ENCODE measurements around the gene ARTN. TPM values are rescaled to one million over a fixed set of nuclear protein-coding genes. Genes with fewer than 3 reads are reported as not detected.

ARTN gene, protein sequence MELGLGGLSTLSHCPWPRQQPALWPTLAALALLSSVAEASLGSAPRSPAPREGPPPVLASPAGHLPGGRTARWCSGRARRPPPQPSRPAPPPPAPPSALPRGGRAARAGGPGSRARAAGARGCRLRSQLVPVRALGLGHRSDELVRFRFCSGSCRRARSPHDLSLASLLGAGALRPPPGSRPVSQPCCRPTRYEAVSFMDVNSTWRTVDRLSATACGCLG
- polyA plus RNA-seq (2013, experiment 1 of 2): 4.3 TPM
- polyA plus RNA-seq (2013, experiment 2 of 2): 4.4 TPM

DNA sequence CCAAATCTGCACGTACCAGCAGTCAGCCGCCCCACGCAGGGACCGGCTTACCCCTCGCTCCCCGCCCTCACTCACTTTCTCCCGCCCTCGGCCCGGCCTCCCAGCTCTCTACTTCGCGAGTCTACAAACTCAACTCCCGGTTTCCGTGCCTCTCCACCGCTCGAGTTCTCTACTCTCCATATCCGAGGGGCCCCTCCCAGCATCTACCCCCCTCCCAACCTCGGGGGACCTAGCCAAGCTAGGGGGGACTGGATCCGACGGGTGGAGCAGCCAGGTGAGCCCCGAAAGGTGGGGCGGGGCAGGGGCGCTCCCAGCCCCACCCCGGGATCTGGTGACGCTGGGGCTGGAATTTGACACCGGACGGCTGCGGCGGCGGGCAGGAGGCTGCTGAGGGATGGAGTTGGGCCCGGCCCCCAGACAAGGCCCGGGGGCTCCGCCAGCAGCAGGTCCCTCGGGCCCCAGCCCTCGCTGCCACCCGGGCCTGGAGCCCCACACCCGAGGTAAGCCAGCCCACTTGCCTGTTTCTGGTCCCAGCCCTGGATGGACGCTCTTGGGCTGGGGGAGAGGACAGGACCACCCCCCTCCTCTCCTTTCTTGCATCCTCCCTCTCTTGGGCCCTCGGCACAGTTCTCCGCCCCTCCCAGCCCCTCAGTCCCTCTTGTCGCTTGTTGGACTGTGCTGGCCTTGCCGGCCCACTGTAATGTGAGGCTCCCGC is at the start of gene ARTN:
Gene ARTN (plus strand): TSS at position 416 of the 715 bp plus-strand sequence. CDS start 1,856 bp downstream, outside the sequence.
- DNase-seq: peak; percentile 69
- H3K27ac ChIP-seq (ENCODE audit: low read depth, low read length): peak within 1 kb of the TSS; percentile 14

GRCh38 chr1:43885279-43885801 is 48.3 kb upstream of the ARTN start:
- Histone ChIP-seq H3K56ac (ENCODE audit: low read length) (peak overlapping the region; percentile 36), H4K8ac (ENCODE audit: low read depth, low read length) (no peak overlapping the region), H3K18ac (ENCODE audit: low read length) (no peak overlapping the region), H3K79me1 (ENCODE audit: low read length) (no peaks in the 10 kb centered on the region), H2AK5ac (ENCODE audit: low read length) (no peak overlapping the region), H3K23ac (ENCODE audit: low read length) (no peak overlapping the region), H2BK5ac (ENCODE audit: low read length) (no peak overlapping the region), H3K4me1 (ENCODE audit: control insufficient read depth, low read depth, low read length) (peaks cover 6% of the 10 kb centered on the region), H3K79me2 (ENCODE audit: control insufficient read depth, insufficient read depth, low read length) (no peaks in the 10 kb centered on the region), H3K4me3 (ENCODE audit: low read length) (no peak overlapping the region), H3K9ac (ENCODE audit: low read length) (no peak overlapping the region), H3K27me3 (ENCODE audit: insufficient read depth, low read length, poor library complexity) (no peaks in the 10 kb centered on the region), H3K36me3 (ENCODE audit: control insufficient read depth, insufficient read depth, low read length) (no peaks in the 10 kb centered on the region), H3K27ac (ENCODE audit: low read depth, low read length) (no peak overlapping the region), H2BK15ac (replicated peaks; ENCODE audit: low read depth) (no peak overlapping the region), H3K4ac (ENCODE audit: low read depth, low read length) (no peak overlapping the region), H3K4me2 (ENCODE audit: low read length) (no peak overlapping the region), H4K5ac (ENCODE audit: low read length) (no peak overlapping the region), H2BK120ac (ENCODE audit: low read depth, low read length) (no peak overlapping the region)
- whole genome bisulfite sequencing (ENCODE audit: extremely low coverage, insufficient coverage, low lambda C conversion rate): no CpG with 5 or more reads among the region's 12 CpGs
- DNase-seq: peak; percentile 67

More for the DNA sequence above, at the start of gene ARTN:
- Histone ChIP-seq H3K4ac (ENCODE audit: low read depth, low read length) (no peak within 1 kb of the TSS), H3K4me3 (ENCODE audit: low read length) (peak within 1 kb of the TSS; percentile 60), H3K18ac (ENCODE audit: low read length) (peak within 1 kb of the TSS; percentile 20), H2BK5ac (ENCODE audit: low read length) (no peak within 1 kb of the TSS), H3K4me2 (ENCODE audit: low read length) (peak within 1 kb of the TSS; percentile 90), H2AK5ac (ENCODE audit: low read length) (peak within 1 kb of the TSS; percentile 71), H3K56ac (ENCODE audit: low read length) (peak within 1 kb of the TSS; percentile 85), H2BK15ac (replicated peaks; ENCODE audit: low read depth) (no peak within 1 kb of the TSS), H3K27me3 (ENCODE audit: insufficient read depth, low read length, poor library complexity) (no peaks in the 10 kb centered on the region), H3K23ac (ENCODE audit: low read length) (peak within 1 kb of the TSS; percentile 9), H3K9ac (ENCODE audit: low read length) (peak within 1 kb of the TSS; percentile 77), H3K79me2 (ENCODE audit: control insufficient read depth, insufficient read depth, low read length) (no peaks in the 10 kb centered on the region), H2BK120ac (ENCODE audit: low read depth, low read length) (no peak within 1 kb of the TSS), H4K8ac (ENCODE audit: low read depth, low read length) (no peak within 1 kb of the TSS), H3K79me1 (ENCODE audit: low read length) (no peaks in the 10 kb centered on the region), H4K5ac (ENCODE audit: low read length) (no peak within 1 kb of the TSS), H3K4me1 (ENCODE audit: control insufficient read depth, low read depth, low read length) (peaks cover 11% of the 10 kb centered on the region), H3K36me3 (ENCODE audit: control insufficient read depth, insufficient read depth, low read length) (no peaks in the 10 kb centered on the region)
- WGBS (ENCODE audit: extremely low coverage, insufficient coverage, low lambda C conversion rate): no CpG with 5 or more reads among the region's 42 CpGs

- Histone ChIP-seq H4K5ac (ENCODE audit: low read length) (no peak overlapping the region), H3K23ac (ENCODE audit: low read length) (no peak overlapping the region), H3K4me2 (ENCODE audit: low read length) (no peak overlapping the region), H3K4me3 (ENCODE audit: low read length) (no peak overlapping the region), H3K4ac (ENCODE audit: low read depth, low read length) (no peak overlapping the region), H3K18ac (ENCODE audit: low read length) (no peak overlapping the region), H3K79me1 (ENCODE audit: low read length) (no peaks in the 10 kb centered on the region), H3K27ac (ENCODE audit: low read depth, low read length) (no peak overlapping the region), H3K79me2 (ENCODE audit: control insufficient read depth, insufficient read depth, low read length) (no peaks in the 10 kb centered on the region), H2AK5ac (ENCODE audit: low read length) (no peak overlapping the region), H2BK5ac (ENCODE audit: low read length) (no peak overlapping the region), H3K36me3 (ENCODE audit: control insufficient read depth, insufficient read depth, low read length) (no peaks in the 10 kb centered on the region), H3K27me3 (ENCODE audit: insufficient read depth, low read length, poor library complexity) (no peaks in the 10 kb centered on the region), H2BK15ac (replicated peaks; ENCODE audit: low read depth) (no peak overlapping the region), H3K9ac (ENCODE audit: low read length) (no peak overlapping the region), H4K8ac (ENCODE audit: low read depth, low read length) (no peak overlapping the region), H2BK120ac (ENCODE audit: low read depth, low read length) (no peak overlapping the region), H3K56ac (ENCODE audit: low read length) (no peak overlapping the region), H3K4me1 (ENCODE audit: control insufficient read depth, low read depth, low read length) (no peaks in the 10 kb centered on the region)
- DNase-seq: peak; percentile 56
Observed at GRCh38 chr1:43887748-43888147, 45.9 kb upstream of the ARTN start.

DNA sequence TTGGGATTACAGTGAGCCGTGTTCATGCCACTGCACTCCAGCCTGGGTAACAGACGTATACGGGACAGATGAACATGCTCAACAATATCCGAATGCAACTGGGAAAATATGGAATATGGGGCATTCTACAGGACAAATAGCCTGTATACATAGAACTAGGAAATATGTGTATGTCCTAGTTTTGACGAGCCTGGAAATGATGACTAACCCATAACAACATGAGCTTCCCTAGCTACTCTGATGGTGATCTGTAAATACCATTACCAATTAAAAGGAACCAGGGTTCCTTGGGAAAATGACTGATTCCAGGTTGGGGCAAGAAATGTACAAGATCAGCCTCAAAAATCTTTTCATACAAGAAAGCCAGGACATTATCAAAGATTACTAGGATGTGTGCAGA is 42.8 kb upstream of the ARTN start:
- H2AK5ac ChIP-seq (ENCODE audit: low read length): no peak overlapping the region
- H3K56ac ChIP-seq (ENCODE audit: low read length): no peak overlapping the region
- no peak overlapping the region for H3K23ac ChIP-seq (ENCODE audit: low read length)
- H3K27ac ChIP-seq (ENCODE audit: low read depth, low read length): no peak overlapping the region
- no peak overlapping the region for H3K18ac ChIP-seq (ENCODE audit: low read length)
- no peak overlapping the region for H2BK5ac ChIP-seq (ENCODE audit: low read length)
- H4K8ac ChIP-seq (ENCODE audit: low read depth, low read length): no peak overlapping the region
- H3K4me2 ChIP-seq (ENCODE audit: low read length): no peak overlapping the region
- WGBS (ENCODE audit: extremely low coverage, insufficient coverage, low lambda C conversion rate): no CpG with 5 or more reads among the region's 5 CpGs
- no peaks in the 10 kb centered on the region for H3K36me3 ChIP-seq (ENCODE audit: control insufficient read depth, insufficient read depth, low read length)
- H3K79me1 ChIP-seq (ENCODE audit: low read length): no peaks in the 10 kb centered on the region
- H3K27me3 ChIP-seq (ENCODE audit: insufficient read depth, low read length, poor library complexity): no peaks in the 10 kb centered on the region
- no peaks in the 10 kb centered on the region for H3K79me2 ChIP-seq (ENCODE audit: control insufficient read depth, insufficient read depth, low read length)
- H3K4ac ChIP-seq (ENCODE audit: low read depth, low read length): no peak overlapping the region
- H3K4me1 ChIP-seq (ENCODE audit: control insufficient read depth, low read depth, low read length): no peaks in the 10 kb centered on the region
- no peak overlapping the region for H2BK120ac ChIP-seq (ENCODE audit: low read depth, low read length)
- H3K4me3 ChIP-seq (ENCODE audit: low read length): no peak overlapping the region
- no peak overlapping the region for H4K5ac ChIP-seq (ENCODE audit: low read length)
- no peak overlapping the region for H2BK15ac ChIP-seq (replicated peaks; ENCODE audit: low read depth)
- no peak for DNase-seq
- no peak overlapping the region for H3K9ac ChIP-seq (ENCODE audit: low read length)

DNA sequence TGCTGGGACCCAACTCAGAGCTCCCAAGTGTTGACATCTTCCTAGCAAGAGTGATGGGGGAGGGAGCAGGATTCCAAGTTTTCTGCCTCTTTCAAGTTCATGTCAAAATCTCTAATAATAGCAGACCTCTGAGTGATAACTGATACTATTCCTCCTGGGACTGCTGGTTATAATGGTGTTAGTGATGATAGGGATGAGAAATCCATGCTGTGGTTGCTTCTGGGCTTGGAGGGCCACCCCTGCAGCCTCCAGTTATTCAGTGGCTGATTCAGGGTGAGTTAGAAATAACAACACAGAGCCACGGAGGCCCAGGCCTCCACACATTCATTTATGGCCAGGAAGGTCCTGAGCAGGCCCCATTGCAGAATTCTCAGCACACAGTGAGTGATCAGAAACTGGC is 40.6 kb upstream of the ARTN start:
- WGBS (ENCODE audit: extremely low coverage, insufficient coverage, low lambda C conversion rate): no CpG with 5 or more reads among the region's 1 CpG
- no peak overlapping the region for H2BK5ac ChIP-seq (ENCODE audit: low read length)

More for the DNA sequence above, 40.6 kb upstream of the ARTN start:
- Histone ChIP-seq H3K27me3 (ENCODE audit: insufficient read depth, low read length, poor library complexity) (no peaks in the 10 kb centered on the region), H3K4me1 (ENCODE audit: control insufficient read depth, low read depth, low read length) (no peaks in the 10 kb centered on the region), H2BK15ac (replicated peaks; ENCODE audit: low read depth) (no peak overlapping the region), H3K4me3 (ENCODE audit: low read length) (no peak overlapping the region), H2BK120ac (ENCODE audit: low read depth, low read length) (no peak overlapping the region), H3K56ac (ENCODE audit: low read length) (no peak overlapping the region), H3K79me2 (ENCODE audit: control insufficient read depth, insufficient read depth, low read length) (no peaks in the 10 kb centered on the region), H3K23ac (ENCODE audit: low read length) (no peak overlapping the region), H3K4me2 (ENCODE audit: low read length) (no peak overlapping the region), H3K36me3 (ENCODE audit: control insufficient read depth, insufficient read depth, low read length) (no peaks in the 10 kb centered on the region), H4K5ac (ENCODE audit: low read length) (no peak overlapping the region), H3K79me1 (ENCODE audit: low read length) (no peaks in the 10 kb centered on the region), H3K9ac (ENCODE audit: low read length) (no peak overlapping the region), H4K8ac (ENCODE audit: low read depth, low read length) (no peak overlapping the region), H3K18ac (ENCODE audit: low read length) (no peak overlapping the region), H3K4ac (ENCODE audit: low read depth, low read length) (no peak overlapping the region), H3K27ac (ENCODE audit: low read depth, low read length) (no peak overlapping the region), H2AK5ac (ENCODE audit: low read length) (no peak overlapping the region)
- DNase-seq: no peak
